Astrocyte (in vitro differentiated cells and primary cell): ENCODE data around the gene EFNA5.

Experiments
- CTCF ChIP-seq: IDR thresholded peaks from 2 replicates; pipeline ENCODE4 v1.5.1; 2011; ENCODE audit warnings: low read depth, mild to moderate bottlenecking, inconsistent platforms, low read length, moderate library complexity; ENCODE audit not compliant: insufficient read depth
- EZH2 ChIP-seq: IDR thresholded peaks from 2 replicates; pipeline ENCODE4 v1.6.1; 2012; ENCODE audit warnings: mild to moderate bottlenecking, low read length, inconsistent platforms; ENCODE audit not compliant: insufficient read depth

DNA sequence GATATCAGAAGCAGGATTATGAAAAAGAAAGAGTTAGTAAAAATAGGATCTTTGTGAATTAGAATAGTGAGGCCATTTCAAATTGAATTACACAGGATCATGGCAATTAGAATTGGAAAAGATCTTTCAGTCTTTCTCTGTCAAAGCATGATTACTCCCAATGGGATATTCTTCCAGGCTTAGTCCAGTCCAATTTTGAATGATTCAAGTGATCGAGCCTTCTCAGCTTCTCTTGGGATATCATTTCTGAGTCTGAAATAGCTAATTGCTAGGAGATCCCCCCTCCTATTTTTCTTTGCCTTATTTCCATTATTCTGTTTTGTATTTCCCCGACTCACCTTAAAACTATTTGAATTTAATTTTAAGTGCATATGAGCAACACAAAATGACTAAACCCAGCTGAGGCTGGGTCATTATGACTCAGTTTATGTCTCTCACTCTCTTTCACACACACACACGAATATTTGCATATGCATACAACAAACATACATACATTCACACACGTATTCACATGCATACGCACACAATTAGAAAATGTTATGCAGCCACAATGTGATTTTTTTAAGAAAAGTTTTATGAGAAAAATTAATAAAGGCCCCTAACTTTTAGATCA, 34.8 kb upstream of the EFNA5 start:
- TF ChIP-seq CTCF (no peak), EZH2 (no peak)
